Motor neuron (in vitro differentiated cells): Measurements from ENCODE around the gene SFXN4. TPM values are rescaled to one million over a fixed set of nuclear protein-coding genes. Genes with fewer than 3 reads are reported as not detected.
"Not testable (repeated sequence)": the region's sequence is repeated elsewhere in the genome, so short reads cannot be mapped to it uniquely, and the experiment has no call there.

ENCODE experiments used
- ATAC-seq, 8 experiments: fragments of 200-7000 bp; cut with Tn5 transposase; replicated peaks in 6 of 8; 2 replicates each; pipeline ENCODE4 v1.8.0; 2021; ENCODE audit warnings: mild to moderate bottlenecking in 8 of 8, moderate library complexity in 8 of 8
- H3K27ac ChIP-seq, 2 donors: fragments of 250-450 bp; sonication (Bioruptor Pico); 2 replicates each; pipeline ENCODE4 v1.9.0; 2021; ENCODE audit warnings: antibody characterized with exemption in 2 of 2, mild to moderate bottlenecking in 2 of 2, moderate library complexity in 1 of 2
- H3K4me1 ChIP-seq, 2 donors: fragments of 250-450 bp; sonication (Bioruptor Pico); replicated peaks in 1 of 2; 2 replicates each; pipeline ENCODE4 v1.6.1; 2021; ENCODE audit warnings: antibody characterized with exemption in 2 of 2, mild to moderate bottlenecking in 2 of 2, moderate library complexity in 1 of 2
- H3K4me3 ChIP-seq, 5 donors: fragments of 250-450 bp; sonication (Bioruptor Pico); 2 replicates each; pipeline ENCODE4 v1.9.0; 2021; ENCODE audit warnings: antibody characterized with exemption in 5 of 5, mild to moderate bottlenecking in 5 of 5, moderate library complexity in 4 of 5
- WGBS, 10 experiments: fragments of 450-650 bp; shearing (Covaris generic); methylation state at CpG; one replicate each; pipeline ENCODE4 v1.0.0; 2022; 5-methylcytosine and 5-hydroxymethylcytosine counted together
- in situ Hi-C, 9 experiments: fragments of 400-800 bp; cut with MboI; loops; one replicate each; pipeline ENCODE4 v1.15.0; 2021; ENCODE audit warnings: low sequenced_read_pairs in 9 of 9, low pct_unique_long_range_greater_than_20kb in 2 of 9; ENCODE audit not compliant: unreplicated experiment in 9 of 9
- total RNA-seq, 8 experiments: library from RNA; unstranded; fragments of 300-600 nt; gene quantifications; 2 replicates each; pipeline versions ENCODE4 v1.2.3 to v1.2.4, GENCODE V29; 2022

Gene SFXN4
- total RNA-seq, 8 experiments from 2014 or later = 10.9 to 57.0 (median 21.8) TPM

DNA sequence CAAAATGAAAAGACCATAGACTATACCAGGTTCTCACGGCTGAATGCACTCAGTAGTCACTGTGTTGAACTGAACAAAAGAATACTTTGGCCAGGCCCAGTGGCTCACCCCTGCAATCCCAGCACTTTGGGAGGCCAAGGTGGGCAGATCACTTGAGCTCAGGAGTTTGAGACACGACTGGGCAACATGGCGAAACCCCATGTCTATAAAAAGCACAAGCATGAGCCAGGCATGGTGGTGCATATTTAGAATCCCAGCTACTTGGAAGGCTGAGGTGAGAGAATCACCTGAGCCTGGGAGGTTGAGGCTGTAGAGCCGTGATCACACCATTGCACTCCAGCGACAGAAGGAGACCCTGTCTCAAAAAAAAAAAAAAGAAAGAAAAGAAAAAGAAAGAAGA is 12.5 kb downstream of the SFXN4 start:
- H3K27ac ChIP-seq = no peak overlapping the region
- H3K4me3 ChIP-seq = no peak overlapping the region
- in situ Hi-C loops = no loop called here
- H3K4me1 ChIP-seq = no peaks in the 10 kb centered on the region
- WGBS, 10 experiments = 80 to 100% (median 95%) methylated on average over 1 to 4 of the region's 5 CpGs; no CpG with 5 or more reads in 1 of the 10 experiments
- ATAC-seq = no peak

DNA sequence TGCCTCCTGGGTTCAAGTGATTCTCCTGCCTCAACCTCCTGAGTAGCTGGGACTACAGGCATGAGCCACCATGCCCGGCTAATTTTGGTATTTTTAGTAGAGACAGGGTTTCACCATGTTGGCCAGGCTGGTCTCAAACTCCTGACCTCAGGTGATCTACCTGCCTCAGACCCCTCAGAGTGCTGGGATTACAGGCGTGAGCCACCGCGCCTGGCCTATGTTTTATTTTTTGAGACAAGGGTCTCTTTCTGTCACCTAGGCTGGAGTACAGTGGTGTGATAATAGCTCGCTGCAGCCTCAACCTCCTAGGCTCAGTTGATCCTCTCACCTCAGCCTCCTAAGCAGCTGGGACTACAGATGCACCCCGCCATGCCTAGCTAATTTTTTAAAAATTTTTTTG is 13.9 kb downstream of the SFXN4 start:
- in situ Hi-C loops, H3K27ac ChIP-seq, ATAC-seq, H3K4me3 ChIP-seq, H3K4me1 ChIP-seq: not testable (repeated sequence)
- 80 to 100% (median 100%) methylated on average over 1 to 5 of the region's 6 CpGs; no CpG with 5 or more reads in 5 of the 10 experiments for WGBS, 10 experiments

DNA sequence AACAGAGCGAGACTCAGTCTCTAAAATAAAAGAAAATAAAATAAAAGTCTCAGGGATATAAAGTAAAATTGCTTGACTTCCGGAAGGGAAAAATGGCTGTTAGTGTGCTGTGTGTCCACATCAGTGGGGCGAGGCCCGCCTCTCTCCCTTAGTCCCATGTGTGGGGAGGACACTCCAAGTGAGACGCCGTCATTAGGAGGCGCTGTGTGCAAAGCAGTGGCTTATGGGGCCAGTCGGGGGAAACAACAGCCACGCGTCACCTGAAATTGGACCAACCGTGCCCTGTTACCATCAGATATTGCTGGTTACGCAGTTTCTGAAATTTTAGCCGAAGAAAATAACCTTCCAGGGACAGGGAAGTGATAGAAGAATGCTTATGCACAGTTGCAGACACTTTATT is 15.8 kb downstream of the SFXN4 start:
- Histone ChIP-seq H3K4me1 (no peaks in the 10 kb centered on the region), H3K4me3 (no peak overlapping the region), H3K27ac (no peak overlapping the region)
- 67 to 100% (median 89%) methylated on average over 2 to 11 of the region's 13 CpGs; no CpG with 5 or more reads in 3 of the 10 experiments for WGBS, 10 experiments
- no peak for ATAC-seq
- in situ Hi-C loops = no loop called here

DNA sequence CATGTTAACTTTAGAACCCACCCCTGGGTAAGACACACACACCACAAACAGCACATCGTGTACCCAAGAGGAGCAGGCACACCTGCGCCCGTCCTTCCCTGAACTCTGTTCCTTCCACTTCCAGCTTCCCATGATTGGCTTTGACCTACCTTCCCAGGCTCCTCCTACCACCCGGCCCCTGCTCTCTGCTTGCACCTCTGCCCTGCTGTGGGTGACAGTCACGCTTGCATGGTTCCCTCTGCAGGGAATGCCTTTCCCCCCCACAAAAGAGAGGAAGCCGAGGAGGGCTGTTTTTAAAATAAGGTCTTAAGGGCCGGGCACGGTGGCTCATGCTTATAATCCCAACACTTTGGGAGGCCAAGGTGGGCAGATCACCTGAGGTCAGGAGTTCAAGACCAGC is 16.4 kb downstream of the SFXN4 start:
- 20 to 100% (median 100%) methylated on average over 1 to 3 of the region's 8 CpGs; no CpG with 5 or more reads in 6 of the 10 experiments for WGBS, 10 experiments
- in situ Hi-C loops = no loop called here

DNA sequence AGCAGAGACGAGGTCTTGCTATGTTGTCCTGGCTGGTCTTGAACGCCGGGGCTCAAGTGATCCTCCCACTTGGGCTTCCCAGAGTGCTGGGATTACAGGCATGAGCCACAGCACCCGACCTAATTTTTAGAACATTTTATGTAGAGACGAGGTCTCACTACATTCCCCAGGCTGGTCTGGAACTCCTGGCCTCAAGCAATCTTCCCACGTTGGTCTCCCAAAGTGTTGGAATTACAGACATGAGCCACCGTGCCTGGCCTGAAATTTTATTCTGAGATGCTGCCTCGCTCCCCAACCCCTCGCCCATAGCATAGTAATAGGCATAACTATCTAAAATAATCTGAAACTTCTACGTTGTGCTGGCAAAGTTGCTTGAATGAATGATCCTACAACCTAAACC is 21.9 kb downstream of the SFXN4 start:
- in situ Hi-C loops = no loop called here
- Histone ChIP-seq H3K4me1 (no peaks in the 10 kb centered on the region), H3K27ac (no peak overlapping the region), H3K4me3 (no peak overlapping the region)
- 85 to 94% (median 88%) methylated on average over 2 to 7 of the region's 10 CpGs; no CpG with 5 or more reads in 3 of the 10 experiments for WGBS, 10 experiments
- ATAC-seq = no peak

More for the DNA sequence above, 16.4 kb downstream of the SFXN4 start:
- no peaks in the 10 kb centered on the region for H3K4me1 ChIP-seq
- H3K27ac ChIP-seq = no peak overlapping the region
- H3K4me3 ChIP-seq = no peak overlapping the region
- ATAC-seq = no peak

DNA sequence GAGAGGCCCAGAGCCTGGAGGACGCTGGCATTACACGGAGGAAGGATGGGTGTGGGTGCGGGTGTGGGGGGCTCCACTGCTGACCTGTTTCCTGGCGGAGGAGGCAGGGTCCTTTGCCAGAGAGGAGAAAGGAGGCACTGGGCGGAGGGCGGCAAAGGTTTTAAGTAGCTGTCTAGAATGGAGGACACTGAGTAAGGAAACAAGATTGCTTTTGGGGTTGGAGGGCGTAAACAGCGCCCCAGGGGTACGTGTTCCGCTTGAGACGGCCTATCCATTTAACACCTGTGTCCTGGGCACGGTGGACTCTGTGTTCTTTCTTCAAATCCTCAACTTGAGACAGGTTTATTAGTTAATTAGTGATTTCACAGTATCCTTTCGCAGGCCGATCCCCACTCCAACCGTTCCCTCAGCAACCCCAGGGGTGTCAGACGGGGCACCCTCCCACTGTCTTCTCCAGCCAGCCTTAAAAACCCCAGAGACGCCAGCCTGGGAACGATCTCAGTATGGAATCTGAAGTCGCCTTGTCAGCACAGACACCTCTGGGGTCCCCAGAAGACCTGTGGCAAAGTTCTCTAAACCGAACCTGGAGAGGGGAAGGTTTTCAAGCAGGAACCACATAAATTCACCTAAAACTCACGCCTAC is 24.8 kb downstream of the SFXN4 start:
- ATAC-seq = no peak

DNA sequence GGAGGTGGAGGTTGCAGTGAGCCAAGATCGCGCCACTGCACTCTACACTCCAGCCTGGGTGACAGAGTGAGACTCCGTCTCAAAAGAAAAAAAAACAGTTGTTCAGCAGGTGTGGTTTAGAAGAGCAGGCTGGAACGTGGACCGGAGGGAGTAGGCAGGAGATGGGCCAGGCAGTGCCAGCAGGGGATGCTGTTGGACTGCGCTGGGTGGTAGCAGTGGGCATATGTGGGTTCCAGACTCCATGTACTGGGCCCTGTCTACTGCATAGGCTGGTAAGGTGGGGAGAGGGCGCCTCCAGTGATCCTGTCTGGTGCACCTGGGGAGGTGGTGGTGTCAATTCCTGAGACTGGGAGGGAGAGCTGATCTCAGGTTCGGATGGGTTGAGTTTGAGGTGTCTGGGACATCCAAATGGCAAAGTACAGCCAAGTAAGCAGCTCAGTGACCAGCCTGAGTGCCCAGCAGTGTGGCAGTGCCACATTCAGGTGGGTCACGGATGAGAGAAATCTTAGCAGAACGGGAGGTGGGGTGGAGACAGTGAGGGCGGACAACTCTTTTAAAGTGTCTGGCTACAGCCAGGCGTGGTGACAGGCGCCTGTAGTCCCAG is 25.9 kb downstream of the SFXN4 start:
- in situ Hi-C loops = no loop called here
- no peak overlapping the region for H3K27ac ChIP-seq
- H3K4me3 ChIP-seq = no peak overlapping the region
- WGBS, 10 experiments = 17 to 100% (median 94%) methylated on average over 2 to 6 of the region's 13 CpGs; no CpG with 5 or more reads in 3 of the 10 experiments
- H3K4me1 ChIP-seq = no peaks in the 10 kb centered on the region
- ATAC-seq = peak; percentile 33 to 76 (median 54)

More for the DNA sequence above, 24.8 kb downstream of the SFXN4 start:
- whole genome bisulfite sequencing, 10 experiments = 60 to 100% (median 92%) methylated on average over 1 to 14 of the region's 21 CpGs
- Histone ChIP-seq H3K27ac (no peak overlapping the region), H3K4me1 (no peaks in the 10 kb centered on the region), H3K4me3 (no peak overlapping the region)
- in situ Hi-C loops = no loop called here

DNA sequence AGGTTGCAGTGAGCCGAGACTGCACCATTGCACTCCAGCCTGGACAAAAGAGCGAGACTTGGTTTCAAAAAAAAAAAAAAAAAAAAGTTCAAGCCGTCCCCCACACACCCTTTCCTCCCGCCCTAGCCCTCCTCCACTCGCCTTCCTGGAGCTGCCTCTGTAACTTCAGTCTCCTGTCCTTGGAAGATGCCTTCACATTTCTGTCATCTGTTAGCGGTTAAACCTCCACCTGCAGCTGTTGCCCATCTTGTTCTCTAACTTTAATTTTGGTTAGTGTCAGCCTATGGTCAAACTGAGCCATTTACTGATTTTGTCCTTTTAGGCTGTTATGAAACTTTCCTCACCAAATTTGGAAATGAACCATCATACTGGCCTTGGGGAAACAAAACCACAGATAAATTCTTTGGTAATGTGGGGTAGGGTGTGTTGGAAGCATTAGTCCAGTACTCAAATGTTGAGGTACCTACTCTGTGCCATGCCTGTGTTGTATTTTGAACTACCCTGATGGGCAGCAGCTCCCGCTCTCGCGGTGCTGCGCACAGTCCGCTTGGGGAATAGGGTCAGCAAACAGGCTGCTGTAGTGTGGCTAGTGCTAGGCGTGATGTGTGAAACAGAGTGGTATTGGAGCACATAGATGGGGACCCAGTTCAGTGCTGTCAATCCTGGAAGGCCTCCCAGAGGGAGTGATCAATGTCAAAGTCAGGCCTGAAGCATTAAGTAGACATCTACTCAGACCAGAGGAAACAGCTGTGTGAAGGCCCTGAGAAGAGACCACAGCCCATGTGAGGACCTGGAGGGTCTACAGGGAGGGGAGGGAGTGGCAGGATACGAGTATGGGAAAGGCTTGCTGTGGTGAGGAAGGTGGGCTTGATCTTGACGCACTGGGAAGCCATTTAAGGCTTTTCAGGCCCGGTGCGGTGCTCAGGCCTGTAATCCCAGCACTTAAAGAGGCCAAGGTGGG is 26.9 kb downstream of the SFXN4 start:
- no peaks in the 10 kb centered on the region for H3K4me1 ChIP-seq
- H3K27ac ChIP-seq = no peak overlapping the region
- WGBS, 10 experiments = 88 to 100% (median 99%) methylated on average over 2 to 8 of the region's 16 CpGs; no CpG with 5 or more reads in 2 of the 10 experiments
- peak in 1 of 8 experiments; percentile 3 for ATAC-seq
- in situ Hi-C loops = no loop called here
- H3K4me3 ChIP-seq = no peak overlapping the region

DNA sequence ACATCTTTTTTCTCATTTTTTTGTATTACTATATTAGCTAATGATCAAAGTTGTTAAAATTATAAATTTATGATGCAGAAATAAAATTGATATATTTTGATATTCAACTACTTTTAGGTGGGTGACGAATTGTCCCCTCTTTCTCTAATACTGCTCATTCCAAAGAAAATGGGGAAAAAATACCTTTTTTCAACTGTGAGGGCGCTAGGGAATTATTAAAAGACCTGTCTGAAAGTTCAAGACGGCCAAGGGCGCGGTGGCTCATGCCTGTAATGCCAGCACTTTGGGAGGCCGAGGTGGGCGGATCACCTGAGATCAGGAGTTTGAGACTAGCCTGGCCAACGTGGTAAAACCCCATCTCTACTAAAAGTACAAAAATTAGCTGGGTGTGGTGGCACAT is 27.6 kb downstream of the SFXN4 start:
- H3K4me3 ChIP-seq, H3K4me1 ChIP-seq, ATAC-seq, H3K27ac ChIP-seq, in situ Hi-C loops: not testable (repeated sequence)
- WGBS, 10 experiments = 90 to 100% (median 100%) methylated on average over 2 to 3 of the region's 8 CpGs; no CpG with 5 or more reads in 6 of the 10 experiments

DNA sequence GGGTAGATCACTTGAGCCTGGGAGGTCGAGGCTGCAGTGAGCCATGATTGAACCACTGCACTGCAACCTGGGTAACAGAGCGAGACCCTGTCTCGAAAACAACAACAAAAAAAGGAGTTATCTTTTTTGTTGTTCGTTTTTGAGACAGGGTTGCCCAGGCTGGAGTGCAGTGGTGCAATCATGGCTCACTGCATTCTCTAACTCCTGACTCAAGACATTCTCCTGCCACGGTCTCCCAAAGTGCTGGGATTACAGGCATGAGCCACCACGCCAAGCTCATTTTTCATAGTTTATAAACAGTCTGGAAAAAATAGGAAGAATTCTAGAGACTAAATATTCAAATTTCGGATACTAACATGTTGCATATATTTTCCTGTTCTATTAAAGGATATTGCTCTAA is 29.4 kb downstream of the SFXN4 start:
- Histone ChIP-seq H3K4me3 (no peak overlapping the region), H3K27ac (no peak overlapping the region), H3K4me1 (no peaks in the 10 kb centered on the region)
- in situ Hi-C loops = no loop called here
- 60 to 95% (median 89%) methylated on average over 1 to 7 of the region's 7 CpGs; no CpG with 5 or more reads in 1 of the 10 experiments for WGBS, 10 experiments
- ATAC-seq = no peak

DNA sequence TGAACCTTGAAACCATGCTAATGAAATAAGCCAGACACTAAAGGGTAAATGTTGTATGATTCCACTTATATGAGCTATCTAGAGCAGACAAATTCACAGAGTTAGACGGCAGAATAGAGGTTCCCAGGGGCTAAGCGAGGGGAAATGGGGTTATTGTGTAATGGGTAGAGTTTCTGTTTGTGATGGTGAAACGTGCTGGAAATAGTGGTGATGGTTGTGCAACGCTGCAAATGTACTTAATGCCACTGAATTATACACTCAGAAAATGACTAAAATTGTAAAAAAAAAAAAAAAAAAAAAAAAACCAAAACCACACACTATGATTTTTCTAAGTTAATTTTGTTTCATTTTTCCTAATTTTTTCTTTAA is 30.0 kb downstream of the SFXN4 start:
- no peak for ATAC-seq
- in situ Hi-C loops = no loop called here
- WGBS, 10 experiments = 33 to 100% (median 88%) methylated on average over 1 to 4 of the region's 4 CpGs; no CpG with 5 or more reads in 2 of the 10 experiments

DNA sequence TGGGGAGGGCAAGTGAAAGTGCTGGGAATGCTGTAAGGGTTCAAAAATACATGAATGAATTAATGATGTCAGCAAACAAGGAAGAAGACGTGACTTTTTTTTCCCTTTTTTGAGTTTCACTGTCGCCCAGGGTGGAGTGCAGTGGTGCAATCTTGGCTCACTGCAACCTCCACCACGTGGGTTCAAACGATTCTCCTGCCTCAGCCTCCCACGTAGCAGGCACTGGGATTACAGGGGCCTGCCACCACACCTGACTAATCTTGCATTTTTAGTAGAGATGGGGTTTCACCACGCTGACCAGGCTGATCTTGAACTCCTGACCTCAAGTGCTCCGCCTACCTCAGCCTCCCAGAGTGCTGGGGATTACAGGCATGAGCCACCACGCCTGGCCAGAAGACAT is 31.6 kb downstream of the SFXN4 start:
- Histone ChIP-seq H3K4me1 (no peaks in the 10 kb centered on the region), H3K27ac (no peak overlapping the region), H3K4me3 (no peak overlapping the region)
- in situ Hi-C loops = no loop called here
- ATAC-seq = no peak
- WGBS, 10 experiments = 83 to 100% (median 96%) methylated on average over 1 to 6 of the region's 8 CpGs; no CpG with 5 or more reads in 4 of the 10 experiments

More for the DNA sequence above, 30.0 kb downstream of the SFXN4 start:
- Histone ChIP-seq H3K27ac (no peak overlapping the region), H3K4me1 (no peaks in the 10 kb centered on the region), H3K4me3 (no peak overlapping the region)
